HepG2 (cell line): Measurements from ENCODE around the gene GLTPD2. TPM values are rescaled to one million over a fixed set of nuclear protein-coding genes. Genes with fewer than 3 reads are reported as not detected.

Experiments
- BRCA1 ChIP-seq: sonication (generic); formaldehyde crosslinking; IDR thresholded peaks from 2 replicates; pipeline ENCODE4 v1.4.0; 2020; ENCODE audit warnings: missing genetic modification reagents
- CBX5 ChIP-seq: sonication (generic); formaldehyde crosslinking; IDR thresholded peaks from 2 replicates; pipeline ENCODE4 v1.4.0; 2020; ENCODE audit warnings: missing genetic modification reagents, borderline replicate concordance
- CENPX ChIP-seq: sonication (generic); formaldehyde crosslinking; IDR thresholded peaks from 2 replicates; pipeline ENCODE4 v1.9.0; 2021; ENCODE audit warnings: mild to moderate bottlenecking, missing genetic modification reagents, moderate library complexity
- CSRNP1 ChIP-seq: sonication (generic); formaldehyde crosslinking; IDR thresholded peaks from 2 replicates; pipeline ENCODE4 v1.8.1; 2023; ENCODE audit warnings: mild to moderate bottlenecking, missing genetic modification reagents
- ESRRA ChIP-seq: sonication (generic); formaldehyde crosslinking; IDR thresholded peaks from 2 replicates; pipeline ENCODE4 v1.5.1; 2020; ENCODE audit warnings: mild to moderate bottlenecking, low read depth, missing genetic modification reagents
- GFI1 ChIP-seq: sonication (generic); formaldehyde crosslinking; IDR thresholded peaks from 2 replicates; pipeline ENCODE4 v1.5.0; 2020; ENCODE audit warnings: missing genetic modification reagents, mild to moderate bottlenecking, borderline replicate concordance
- KLF9 ChIP-seq: IDR thresholded peaks from 2 replicates; pipeline ENCODE4 v1.6.1; 2016; ENCODE audit warnings: low read depth
- MATR3 ChIP-seq: sonication (generic); formaldehyde crosslinking; IDR thresholded peaks from 2 replicates; pipeline ENCODE4 v1.4.0; 2020; ENCODE audit warnings: missing genetic modification reagents
- RBM39 ChIP-seq: fragments of 200-400 bp; formaldehyde crosslinking; IDR thresholded peaks from one replicate; pipeline ENCODE4 v1.6.1; 2018; ENCODE audit warnings: antibody characterized with exemption, mild to moderate bottlenecking, low read depth, low read length; ENCODE audit not compliant: poor library complexity, severe bottlenecking
- REST ChIP-seq, 2 experiments: IDR thresholded peaks; 2 replicates each; pipeline ENCODE4 v1.6.1; 2011 to 2012; ENCODE audit warnings: low read length in 2 of 2, borderline replicate concordance in 1 of 2, low read depth in 1 of 2, mild to moderate bottlenecking in 1 of 2, moderate library complexity in 1 of 2
- SMARCE1 ChIP-seq: fragments of 450-650 bp; IDR thresholded peaks from 2 replicates; pipeline ENCODE4 v1.6.1; 2017; ENCODE audit warnings: borderline replicate concordance
- ZNF280D ChIP-seq: sonication (generic); formaldehyde crosslinking; IDR thresholded peaks from 2 replicates; pipeline ENCODE4 v1.5.1; 2020; ENCODE audit warnings: mild to moderate bottlenecking, missing genetic modification reagents
- ZNF350 ChIP-seq: sonication (generic); formaldehyde crosslinking; IDR thresholded peaks from 2 replicates; pipeline ENCODE4 v1.4.0; 2020; ENCODE audit warnings: mild to moderate bottlenecking, low read depth, missing genetic modification reagents, borderline replicate concordance
- ZNF446 ChIP-seq: sonication (generic); formaldehyde crosslinking; IDR thresholded peaks from 2 replicates; pipeline ENCODE4 v1.5.0; 2020; ENCODE audit warnings: mild to moderate bottlenecking, missing genetic modification reagents
- polyA plus RNA-seq, 8 experiments: library from polyadenylated mRNA; depleted of rRNA in 3 of 8; stranded (reverse) in 7 of 8; unstranded in 1 of 8; fragments of >200 nt; fragmentation: Illumina TruSeq in 4 of 8; extraction: Trizol in 4 of 8; gene quantifications; 2 replicates each; pipeline versions ENCODE4 v1.2.1 to v1.2.3, GENCODE V29; 2011 to 2016; ENCODE audit warnings: low read depth in 4 of 8, missing spikeins in 1 of 8, mixed read lengths in 1 of 8; ENCODE audit not compliant: insufficient read depth in 1 of 8
- total RNA-seq, 5 experiments: library from RNA; depleted of rRNA; stranded (reverse); fragments of >200 nt; fragmentation: Illumina TruSeq; extraction: Trizol; gene quantifications; 2 replicates each; pipeline ENCODE4 v1.2.3, GENCODE V29; 2016; ENCODE audit warnings: low read depth in 1 of 5

The GLTPD2 gene
- total and polyA plus RNA-seq, 2 of the 13 experiments (the other 11 are each of a cell fraction or from before 2014, with no cell fraction given): 7.5 to 12.9 TPM

- TF ChIP-seq CSRNP1 (CRISPR knock-in tag) (no peak), REST (IDR thresholded peaks at IDR 0.05; ENCODE audit: borderline replicate concordance in 1 of 2, low read depth in 1 of 2, low read length in 2 of 2) (no peak; a peak in 1 of 4 replicates), KLF9 (CRISPR knock-in tag) (no peak), SMARCE1 (no peak), ZNF350 (CRISPR knock-in tag) (peak; percentile 42; the same call in 1 of the 2 replicates), RBM39 (peak; percentile 77), CBX5 (peak; percentile 44; the same call in 1 of the 2 replicates), ZNF446 (CRISPR knock-in tag) (no peak), ESRRA (CRISPR knock-in tag) (peak; percentile 42), MATR3 (CRISPR knock-in tag) (no peak), ZNF280D (CRISPR knock-in tag) (no peak), CENPX (CRISPR knock-in tag) (no peak), GFI1 (CRISPR knock-in tag) (no peak; the same call in 1 of the 2 replicates), BRCA1 (CRISPR knock-in tag) (no peak)
These were observed at the start of gene GLTPD2 (continued) for GRCh38 chr17:4788807-4789700.
